Tibial nerve (tissue), 3 donors: ENCODE measurements around the gene TMEM170B.

Experiments used
- POLR2A ChIP-seq, 2 donors: fragments of 450-650 bp; IDR thresholded peaks; one replicate each; pipeline ENCODE4 v1.6.1; 2017; ENCODE audit warnings: antibody characterized with exemption in 2 of 2, mild to moderate bottlenecking in 2 of 2, moderate library complexity in 2 of 2
- TF ChIP-seq, protein P1 (sequence below), 5 experiments: fragments of 200-600 bp in 3 of 5; fragments of 450-650 bp in 2 of 5; sonication (generic) in 3 of 5; IDR thresholded peaks; one replicate each; pipeline ENCODE4 v1.5.1; 2016 to 2019; ENCODE audit warnings: antibody characterized with exemption in 5 of 5, mild to moderate bottlenecking in 3 of 5, moderate library complexity in 2 of 5

- TF ChIP-seq, protein P1, sequence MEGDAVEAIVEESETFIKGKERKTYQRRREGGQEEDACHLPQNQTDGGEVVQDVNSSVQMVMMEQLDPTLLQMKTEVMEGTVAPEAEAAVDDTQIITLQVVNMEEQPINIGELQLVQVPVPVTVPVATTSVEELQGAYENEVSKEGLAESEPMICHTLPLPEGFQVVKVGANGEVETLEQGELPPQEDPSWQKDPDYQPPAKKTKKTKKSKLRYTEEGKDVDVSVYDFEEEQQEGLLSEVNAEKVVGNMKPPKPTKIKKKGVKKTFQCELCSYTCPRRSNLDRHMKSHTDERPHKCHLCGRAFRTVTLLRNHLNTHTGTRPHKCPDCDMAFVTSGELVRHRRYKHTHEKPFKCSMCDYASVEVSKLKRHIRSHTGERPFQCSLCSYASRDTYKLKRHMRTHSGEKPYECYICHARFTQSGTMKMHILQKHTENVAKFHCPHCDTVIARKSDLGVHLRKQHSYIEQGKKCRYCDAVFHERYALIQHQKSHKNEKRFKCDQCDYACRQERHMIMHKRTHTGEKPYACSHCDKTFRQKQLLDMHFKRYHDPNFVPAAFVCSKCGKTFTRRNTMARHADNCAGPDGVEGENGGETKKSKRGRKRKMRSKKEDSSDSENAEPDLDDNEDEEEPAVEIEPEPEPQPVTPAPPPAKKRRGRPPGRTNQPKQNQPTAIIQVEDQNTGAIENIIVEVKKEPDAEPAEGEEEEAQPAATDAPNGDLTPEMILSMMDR (IDR thresholded peaks at IDR 0.05): no peak
- TF ChIP-seq POLR2A (IDR thresholded peaks at IDR 0.05): no peak
Measured at GRCh38 chr6:11528996-11529395, 8.6 kb upstream of the TMEM170B start.
